Astrocyte (in vitro differentiated cells and primary cell): ENCODE measurements around the gene C3orf62.

Source experiments
- EZH2 ChIP-seq: IDR thresholded peaks from 2 replicates; pipeline ENCODE4 v1.6.1; 2012; ENCODE audit warnings: mild to moderate bottlenecking, low read length, inconsistent platforms; ENCODE audit not compliant: insufficient read depth
- TF ChIP-seq, protein P1 (sequence below): IDR thresholded peaks from 2 replicates; pipeline ENCODE4 v1.5.1; 2011; ENCODE audit warnings: low read depth, mild to moderate bottlenecking, inconsistent platforms, low read length, moderate library complexity; ENCODE audit not compliant: insufficient read depth

DNA sequence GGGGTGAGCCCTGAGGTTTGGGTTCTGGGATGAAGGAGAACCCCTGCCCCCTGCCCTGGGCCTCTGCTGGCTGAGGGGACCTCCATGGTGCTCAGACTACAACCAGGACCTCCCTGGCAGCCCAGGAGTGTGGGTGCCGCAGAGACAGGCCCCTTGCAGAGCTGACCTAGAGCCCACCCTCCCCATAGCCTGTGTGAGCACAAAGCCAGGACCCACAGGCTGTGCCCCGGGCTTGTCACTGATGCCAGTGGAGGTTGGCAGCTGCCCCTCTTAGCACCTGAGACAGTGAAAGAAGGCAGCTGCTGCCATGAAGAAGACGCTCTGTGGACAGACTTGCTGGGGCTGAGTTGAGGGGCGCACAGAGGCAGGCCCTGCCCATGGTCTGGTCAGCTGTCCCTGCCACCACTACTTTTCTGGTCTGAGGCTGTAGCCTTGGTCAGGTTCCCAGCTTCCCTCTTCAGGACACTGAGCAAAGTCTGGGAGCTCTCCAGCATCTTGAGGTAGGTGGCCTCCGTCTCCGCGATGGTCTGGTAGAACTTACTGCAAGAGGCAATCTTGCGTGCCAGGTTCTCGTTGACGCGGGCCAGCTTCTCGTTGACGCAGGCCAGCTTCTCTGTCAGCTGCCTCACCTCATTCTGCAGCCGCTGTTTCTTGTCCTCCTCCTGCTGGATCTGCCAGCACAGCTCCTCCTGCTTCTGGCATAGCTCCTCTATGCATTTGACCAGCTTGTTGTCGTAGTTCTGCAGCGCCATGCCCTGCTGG lies 39.8 kb upstream of the C3orf62 start:
- TF ChIP-seq, protein P1, sequence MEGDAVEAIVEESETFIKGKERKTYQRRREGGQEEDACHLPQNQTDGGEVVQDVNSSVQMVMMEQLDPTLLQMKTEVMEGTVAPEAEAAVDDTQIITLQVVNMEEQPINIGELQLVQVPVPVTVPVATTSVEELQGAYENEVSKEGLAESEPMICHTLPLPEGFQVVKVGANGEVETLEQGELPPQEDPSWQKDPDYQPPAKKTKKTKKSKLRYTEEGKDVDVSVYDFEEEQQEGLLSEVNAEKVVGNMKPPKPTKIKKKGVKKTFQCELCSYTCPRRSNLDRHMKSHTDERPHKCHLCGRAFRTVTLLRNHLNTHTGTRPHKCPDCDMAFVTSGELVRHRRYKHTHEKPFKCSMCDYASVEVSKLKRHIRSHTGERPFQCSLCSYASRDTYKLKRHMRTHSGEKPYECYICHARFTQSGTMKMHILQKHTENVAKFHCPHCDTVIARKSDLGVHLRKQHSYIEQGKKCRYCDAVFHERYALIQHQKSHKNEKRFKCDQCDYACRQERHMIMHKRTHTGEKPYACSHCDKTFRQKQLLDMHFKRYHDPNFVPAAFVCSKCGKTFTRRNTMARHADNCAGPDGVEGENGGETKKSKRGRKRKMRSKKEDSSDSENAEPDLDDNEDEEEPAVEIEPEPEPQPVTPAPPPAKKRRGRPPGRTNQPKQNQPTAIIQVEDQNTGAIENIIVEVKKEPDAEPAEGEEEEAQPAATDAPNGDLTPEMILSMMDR, result no peak
- no peak for TF ChIP-seq EZH2
